Keratinocyte (primary cell): ENCODE results near the gene LCN2.

Source experiments
- EZH2 ChIP-seq: IDR thresholded peaks from one replicate; pipeline ENCODE4 v1.6.1; 2012; ENCODE audit warnings: inconsistent platforms, mild to moderate bottlenecking, low read length, moderate library complexity
- TF ChIP-seq, protein P1 (sequence below), 3 experiments: IDR thresholded peaks in 1 of 3; conservative IDR thresholded peaks in 1 of 3; optimal IDR thresholded peaks in 1 of 3; 2 replicates in 2 of 3; 3 replicates in 1 of 3; pipeline versions ENCODE3 to v1.5.1; 2011; ENCODE audit warnings: low read length in 3 of 3, mild to moderate bottlenecking in 3 of 3, moderate library complexity in 2 of 3, control low read depth in 1 of 3, inconsistent platforms in 1 of 3; ENCODE audit not compliant: insufficient read depth in 2 of 3; ENCODE audit errors: extremely low read depth in 1 of 3

- TF ChIP-seq, protein P1, sequence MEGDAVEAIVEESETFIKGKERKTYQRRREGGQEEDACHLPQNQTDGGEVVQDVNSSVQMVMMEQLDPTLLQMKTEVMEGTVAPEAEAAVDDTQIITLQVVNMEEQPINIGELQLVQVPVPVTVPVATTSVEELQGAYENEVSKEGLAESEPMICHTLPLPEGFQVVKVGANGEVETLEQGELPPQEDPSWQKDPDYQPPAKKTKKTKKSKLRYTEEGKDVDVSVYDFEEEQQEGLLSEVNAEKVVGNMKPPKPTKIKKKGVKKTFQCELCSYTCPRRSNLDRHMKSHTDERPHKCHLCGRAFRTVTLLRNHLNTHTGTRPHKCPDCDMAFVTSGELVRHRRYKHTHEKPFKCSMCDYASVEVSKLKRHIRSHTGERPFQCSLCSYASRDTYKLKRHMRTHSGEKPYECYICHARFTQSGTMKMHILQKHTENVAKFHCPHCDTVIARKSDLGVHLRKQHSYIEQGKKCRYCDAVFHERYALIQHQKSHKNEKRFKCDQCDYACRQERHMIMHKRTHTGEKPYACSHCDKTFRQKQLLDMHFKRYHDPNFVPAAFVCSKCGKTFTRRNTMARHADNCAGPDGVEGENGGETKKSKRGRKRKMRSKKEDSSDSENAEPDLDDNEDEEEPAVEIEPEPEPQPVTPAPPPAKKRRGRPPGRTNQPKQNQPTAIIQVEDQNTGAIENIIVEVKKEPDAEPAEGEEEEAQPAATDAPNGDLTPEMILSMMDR (optimal IDR thresholded peaks at IDR 0.05 in 1 of 3, IDR thresholded peaks at IDR 0.05 in 1 of 3, conservative IDR thresholded peaks at IDR 0.05 in 1 of 3; ENCODE audit: extremely low read depth in 1 of 3, insufficient read depth in 2 of 3, low read length in 3 of 3): no peak
- TF ChIP-seq EZH2: no peak
Measured at GRCh38 chr9:128163523-128164306, 14.5 kb downstream of the LCN2 start.
